ENCODE measurements around the gene DRC7.

The DRC7 gene

GRCh38 chr16:57759541-57760356, 65.1 kb downstream of the DRC7 start:
- Histone ChIP-seq H3K36me3 (ENCODE audit: control insufficient read depth in 5 of 5, insufficient read depth in 5 of 5, low read length in 5 of 5) (peaks cover 0 to 80% (median 60%) of the 10 kb centered on the region in 5 donors), H3K9me3 (ENCODE audit: control insufficient read depth in 5 of 5, low read length in 5 of 5) (no peaks in the 10 kb centered on the region), H3K27me3 (ENCODE audit: control insufficient read depth in 5 of 5, insufficient read depth in 4 of 5, low read length in 5 of 5) (no peaks in the 10 kb centered on the region), H3K9ac (ENCODE audit: low read length in 5 of 5) (no peak overlapping the region), H3K27ac (ENCODE audit: low read depth, low read length) (no peak overlapping the region), H3K4me1 (ENCODE audit: control insufficient read depth in 5 of 5, insufficient read depth in 5 of 5, low read length in 5 of 5) (peaks cover 0 to 27% (median 10%) of the 10 kb centered on the region in 5 donors), H3K4me3 (ENCODE audit: low read depth in 1 of 5, low read length in 5 of 5) (no peak overlapping the region)

- no peaks in the 10 kb centered on the region for H3K27me3 ChIP-seq (ENCODE audit: control insufficient read depth in 5 of 5, insufficient read depth in 4 of 5, low read length in 5 of 5)
Measured at GRCh38 chr16:57760357-57761160, 66.0 kb downstream of the DRC7 start.

GRCh38 chr16:57761301-57761700, 66.7 kb downstream of the DRC7 start:
- no peak overlapping the region for H3K9ac ChIP-seq (ENCODE audit: low read length in 5 of 5)
- peaks cover 0 to 76% (median 58%) of the 10 kb centered on the region in 5 donors for H3K36me3 ChIP-seq (ENCODE audit: control insufficient read depth in 5 of 5, insufficient read depth in 5 of 5, low read length in 5 of 5)
- no peak overlapping the region for H3K4me3 ChIP-seq (ENCODE audit: low read depth in 1 of 5, low read length in 5 of 5)
- H3K27ac ChIP-seq (ENCODE audit: low read depth, low read length) = no peak overlapping the region
- peaks cover 0 to 27% (median 10%) of the 10 kb centered on the region in 5 donors for H3K4me1 ChIP-seq (ENCODE audit: control insufficient read depth in 5 of 5, insufficient read depth in 5 of 5, low read length in 5 of 5)
- H3K27me3 ChIP-seq (ENCODE audit: control insufficient read depth in 5 of 5, insufficient read depth in 4 of 5, low read length in 5 of 5) = no peaks in the 10 kb centered on the region
- no peaks in the 10 kb centered on the region for H3K9me3 ChIP-seq (ENCODE audit: control insufficient read depth in 5 of 5, low read length in 5 of 5)

More at GRCh38 chr16:57760357-57761160, 66.0 kb downstream of the DRC7 start:
- no peak overlapping the region for H3K4me3 ChIP-seq (ENCODE audit: low read depth in 1 of 5, low read length in 5 of 5)
- peaks cover 0 to 76% (median 60%) of the 10 kb centered on the region in 5 donors for H3K36me3 ChIP-seq (ENCODE audit: control insufficient read depth in 5 of 5, insufficient read depth in 5 of 5, low read length in 5 of 5)
- no peak overlapping the region for H3K27ac ChIP-seq (ENCODE audit: low read depth, low read length)
- H3K9ac ChIP-seq (ENCODE audit: low read length in 5 of 5) = no peak overlapping the region
- peaks cover 0 to 27% (median 10%) of the 10 kb centered on the region in 5 donors for H3K4me1 ChIP-seq (ENCODE audit: control insufficient read depth in 5 of 5, insufficient read depth in 5 of 5, low read length in 5 of 5)
- H3K9me3 ChIP-seq (ENCODE audit: control insufficient read depth in 5 of 5, low read length in 5 of 5) = no peaks in the 10 kb centered on the region

- no peak overlapping the region for H3K9ac ChIP-seq (ENCODE audit: low read length in 5 of 5)
- no peak overlapping the region for H3K27ac ChIP-seq (ENCODE audit: low read depth, low read length)
- H3K9me3 ChIP-seq (ENCODE audit: control insufficient read depth in 5 of 5, low read length in 5 of 5) = no peaks in the 10 kb centered on the region
- peaks cover 0 to 79% (median 60%) of the 10 kb centered on the region in 5 donors for H3K36me3 ChIP-seq (ENCODE audit: control insufficient read depth in 5 of 5, insufficient read depth in 5 of 5, low read length in 5 of 5)
- no peaks in the 10 kb centered on the region for H3K27me3 ChIP-seq (ENCODE audit: control insufficient read depth in 5 of 5, insufficient read depth in 4 of 5, low read length in 5 of 5)
- peaks cover 0 to 27% (median 10%) of the 10 kb centered on the region in 5 donors for H3K4me1 ChIP-seq (ENCODE audit: control insufficient read depth in 5 of 5, insufficient read depth in 5 of 5, low read length in 5 of 5)
- H3K4me3 ChIP-seq (ENCODE audit: low read depth in 1 of 5, low read length in 5 of 5) = no peak overlapping the region
Measured at GRCh38 chr16:57761957-57762356, 67.4 kb downstream of the DRC7 start.

DNA sequence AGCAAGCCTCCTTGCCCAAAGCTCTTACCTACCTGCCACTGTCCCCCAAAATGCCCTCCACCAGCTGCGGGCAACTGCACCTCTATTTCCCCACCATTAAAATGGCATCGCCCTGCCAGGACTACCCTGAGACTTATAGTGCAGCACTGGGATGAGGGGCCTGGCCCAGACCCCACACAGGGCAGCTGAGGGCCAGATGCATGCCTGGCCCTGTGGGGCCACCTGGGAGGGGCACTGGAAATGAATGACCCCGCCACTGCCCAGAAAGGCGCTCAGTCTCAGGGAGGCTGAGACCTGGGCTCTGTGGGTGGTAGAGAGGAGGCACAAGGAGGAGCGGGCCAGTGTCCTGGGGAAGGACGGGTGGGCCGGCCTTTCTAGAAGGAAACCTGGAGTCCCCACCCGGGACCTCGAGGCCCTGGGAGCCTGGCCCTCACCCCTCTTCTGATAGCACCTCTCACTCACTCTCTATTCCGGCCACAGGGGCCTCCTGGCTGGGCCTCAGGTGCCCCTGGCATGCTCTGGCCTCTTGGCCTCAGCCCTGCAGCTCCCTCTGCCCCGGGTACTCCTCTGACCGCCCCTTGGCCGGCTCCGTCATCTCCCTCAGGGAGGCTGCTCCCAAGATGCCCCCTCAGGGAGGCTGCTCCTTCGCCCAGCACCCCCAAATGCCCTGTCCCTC, 67.9 kb downstream of the DRC7 start:
- no peak overlapping the region for H3K4me3 ChIP-seq (ENCODE audit: low read depth in 1 of 5, low read length in 5 of 5)
- no peaks in the 10 kb centered on the region for H3K9me3 ChIP-seq (ENCODE audit: control insufficient read depth in 5 of 5, low read length in 5 of 5)
- H3K36me3 ChIP-seq (ENCODE audit: control insufficient read depth in 5 of 5, insufficient read depth in 5 of 5, low read length in 5 of 5) = peaks cover 0 to 84% (median 65%) of the 10 kb centered on the region in 5 donors
- peaks cover 0 to 24% (median 7%) of the 10 kb centered on the region in 5 donors for H3K4me1 ChIP-seq (ENCODE audit: control insufficient read depth in 5 of 5, insufficient read depth in 5 of 5, low read length in 5 of 5)
- no peak overlapping the region for H3K9ac ChIP-seq (ENCODE audit: low read length in 5 of 5)
- no peaks in the 10 kb centered on the region for H3K27me3 ChIP-seq (ENCODE audit: control insufficient read depth in 5 of 5, insufficient read depth in 4 of 5, low read length in 5 of 5)
- H3K27ac ChIP-seq (ENCODE audit: low read depth, low read length) = no peak overlapping the region

GRCh38 chr16:57763285-57764005, 68.8 kb downstream of the DRC7 start:
- Histone ChIP-seq H3K4me1 (ENCODE audit: control insufficient read depth in 5 of 5, insufficient read depth in 5 of 5, low read length in 5 of 5) (peaks cover 0 to 15% (median 6%) of the 10 kb centered on the region in 5 donors), H3K9me3 (ENCODE audit: control insufficient read depth in 5 of 5, low read length in 5 of 5) (no peaks in the 10 kb centered on the region), H3K9ac (ENCODE audit: low read length in 5 of 5) (no peak overlapping the region), H3K36me3 (ENCODE audit: control insufficient read depth in 5 of 5, insufficient read depth in 5 of 5, low read length in 5 of 5) (peaks cover 0 to 94% (median 72%) of the 10 kb centered on the region in 5 donors), H3K4me3 (ENCODE audit: low read depth in 1 of 5, low read length in 5 of 5) (no peak overlapping the region), H3K27me3 (ENCODE audit: control insufficient read depth in 5 of 5, insufficient read depth in 4 of 5, low read length in 5 of 5) (no peaks in the 10 kb centered on the region), H3K27ac (ENCODE audit: low read depth, low read length) (no peak overlapping the region)

DNA sequence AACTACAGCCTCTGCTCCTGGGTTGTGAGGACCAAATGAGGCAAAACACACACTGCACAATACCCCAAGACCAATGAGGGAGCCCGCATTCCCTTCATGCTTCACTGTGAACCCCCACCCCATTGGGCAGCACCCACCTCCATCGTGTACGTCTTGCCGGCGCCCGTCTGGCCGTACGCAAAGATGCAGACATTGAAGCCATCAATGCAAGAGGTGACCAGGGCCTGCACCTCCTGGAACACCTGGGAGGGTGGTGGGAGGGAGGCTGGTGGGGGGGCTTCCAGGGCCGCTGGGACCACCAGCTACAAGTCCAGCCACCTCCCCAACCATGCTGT, 69.4 kb downstream of the DRC7 start:
- Histone ChIP-seq H3K27ac (ENCODE audit: low read depth, low read length) (no peak overlapping the region), H3K27me3 (ENCODE audit: control insufficient read depth in 5 of 5, insufficient read depth in 4 of 5, low read length in 5 of 5) (no peaks in the 10 kb centered on the region), H3K4me1 (ENCODE audit: control insufficient read depth in 5 of 5, insufficient read depth in 5 of 5, low read length in 5 of 5) (peaks cover 0 to 9% (median 4%) of the 10 kb centered on the region in 5 donors), H3K9ac (ENCODE audit: low read length in 5 of 5) (no peak overlapping the region), H3K4me3 (ENCODE audit: low read depth in 1 of 5, low read length in 5 of 5) (no peak overlapping the region), H3K9me3 (ENCODE audit: control insufficient read depth in 5 of 5, low read length in 5 of 5) (no peaks in the 10 kb centered on the region), H3K36me3 (ENCODE audit: control insufficient read depth in 5 of 5, insufficient read depth in 5 of 5, low read length in 5 of 5) (peaks cover 0 to 94% (median 74%) of the 10 kb centered on the region in 5 donors)

DNA sequence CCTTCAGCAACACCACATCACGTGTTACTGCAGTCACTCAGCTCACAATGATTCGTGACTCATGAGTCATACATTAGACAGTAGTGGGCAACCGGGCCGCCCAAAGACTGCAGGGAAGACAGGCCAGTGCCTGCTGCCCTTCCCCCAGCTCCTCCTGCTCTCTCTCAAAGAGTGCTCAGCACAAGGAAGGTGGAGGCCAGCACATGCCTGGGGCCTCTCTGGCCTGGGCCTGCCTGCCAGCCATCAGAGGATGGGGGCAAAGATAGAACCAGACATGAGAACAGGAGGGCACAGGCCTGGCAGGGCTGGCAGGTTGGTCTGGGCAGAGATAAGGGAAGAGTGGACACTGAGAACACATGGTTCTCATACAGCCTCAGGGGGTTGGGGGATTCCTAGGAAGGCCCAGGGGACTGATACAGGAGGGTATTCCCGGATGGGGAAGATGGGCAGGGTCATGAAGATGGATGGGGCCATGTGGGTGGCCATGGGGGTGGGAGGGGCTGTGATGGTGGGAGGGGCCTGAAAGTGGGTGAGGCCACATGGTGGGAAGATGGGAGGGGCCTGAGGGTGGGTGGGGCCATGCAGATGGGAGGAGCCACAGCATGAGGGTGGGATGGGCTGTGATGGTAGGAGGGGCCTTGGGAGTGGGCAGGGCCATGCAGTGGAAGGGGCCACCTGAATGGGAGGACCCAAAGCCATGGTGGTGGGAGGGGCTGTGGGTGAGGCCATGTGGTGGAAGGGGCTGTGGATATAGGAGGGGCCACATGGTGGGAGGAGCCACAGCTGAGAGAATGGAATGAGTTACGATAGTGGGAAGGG, 69.9 kb downstream of the DRC7 start:
- Histone ChIP-seq H3K9me3 (ENCODE audit: control insufficient read depth in 5 of 5, low read length in 5 of 5) (no peaks in the 10 kb centered on the region), H3K9ac (ENCODE audit: low read length in 5 of 5) (no peak overlapping the region), H3K27ac (ENCODE audit: low read depth, low read length) (no peak overlapping the region), H3K27me3 (ENCODE audit: control insufficient read depth in 5 of 5, insufficient read depth in 4 of 5, low read length in 5 of 5) (no peaks in the 10 kb centered on the region), H3K4me3 (ENCODE audit: low read depth in 1 of 5, low read length in 5 of 5) (no peak overlapping the region), H3K4me1 (ENCODE audit: control insufficient read depth in 5 of 5, insufficient read depth in 5 of 5, low read length in 5 of 5) (peaks cover 0 to 4% (median 0%) of the 10 kb centered on the region in 5 donors), H3K36me3 (ENCODE audit: control insufficient read depth in 5 of 5, insufficient read depth in 5 of 5, low read length in 5 of 5) (peaks cover 0 to 94% (median 74%) of the 10 kb centered on the region in 5 donors)

Measured in subcutaneous abdominal adipose tissue (tissue), 5 donors.